ENCODE results near the gene PTX4.

DNA sequence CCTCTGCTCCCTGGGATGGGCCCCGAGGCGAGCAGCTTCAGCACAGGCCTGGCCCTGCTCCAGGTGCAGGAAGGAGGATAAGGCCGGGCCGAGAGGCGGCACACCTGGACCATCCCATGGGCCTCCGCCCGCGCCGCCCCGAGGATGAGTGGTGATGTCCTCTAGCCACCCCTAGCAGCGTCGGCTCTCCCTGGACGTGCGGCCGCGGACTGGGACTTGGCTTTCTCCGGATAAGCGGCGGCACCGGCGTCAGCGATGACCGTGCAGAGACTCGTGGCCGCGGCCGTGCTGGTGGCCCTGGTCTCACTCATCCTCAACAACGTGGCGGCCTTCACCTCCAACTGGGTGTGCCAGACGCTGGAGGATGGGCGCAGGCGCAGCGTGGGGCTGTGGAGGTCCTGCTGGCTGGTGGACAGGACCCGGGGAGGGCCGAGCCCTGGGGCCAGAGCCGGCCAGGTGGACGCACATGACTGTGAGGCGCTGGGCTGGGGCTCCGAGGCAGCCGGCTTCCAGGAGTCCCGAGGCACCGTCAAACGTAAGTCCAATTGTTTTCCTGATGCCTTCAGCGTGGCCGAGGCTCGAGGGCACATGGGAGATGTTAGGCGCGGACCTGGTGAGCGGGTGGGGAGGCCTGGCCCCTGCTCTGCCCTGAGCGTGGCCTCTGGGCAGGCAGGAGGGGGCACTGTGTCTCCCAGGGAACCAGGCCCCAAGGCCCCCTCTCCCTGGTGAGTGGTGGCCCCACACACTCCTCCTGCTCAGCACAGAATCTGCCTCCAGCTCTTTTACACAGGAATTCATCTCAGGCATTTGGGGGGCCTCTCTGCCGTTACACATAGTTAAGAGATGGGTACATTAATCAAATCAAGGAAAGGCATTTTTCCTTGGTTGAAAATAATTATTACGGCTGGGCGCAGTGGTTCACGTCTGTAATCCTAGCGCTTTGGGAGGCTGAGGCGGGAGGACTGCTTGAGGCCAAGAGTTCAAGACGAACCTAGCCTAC, 45.6 kb upstream of the PTX4 start:
- TF ChIP-seq, protein P1, sequence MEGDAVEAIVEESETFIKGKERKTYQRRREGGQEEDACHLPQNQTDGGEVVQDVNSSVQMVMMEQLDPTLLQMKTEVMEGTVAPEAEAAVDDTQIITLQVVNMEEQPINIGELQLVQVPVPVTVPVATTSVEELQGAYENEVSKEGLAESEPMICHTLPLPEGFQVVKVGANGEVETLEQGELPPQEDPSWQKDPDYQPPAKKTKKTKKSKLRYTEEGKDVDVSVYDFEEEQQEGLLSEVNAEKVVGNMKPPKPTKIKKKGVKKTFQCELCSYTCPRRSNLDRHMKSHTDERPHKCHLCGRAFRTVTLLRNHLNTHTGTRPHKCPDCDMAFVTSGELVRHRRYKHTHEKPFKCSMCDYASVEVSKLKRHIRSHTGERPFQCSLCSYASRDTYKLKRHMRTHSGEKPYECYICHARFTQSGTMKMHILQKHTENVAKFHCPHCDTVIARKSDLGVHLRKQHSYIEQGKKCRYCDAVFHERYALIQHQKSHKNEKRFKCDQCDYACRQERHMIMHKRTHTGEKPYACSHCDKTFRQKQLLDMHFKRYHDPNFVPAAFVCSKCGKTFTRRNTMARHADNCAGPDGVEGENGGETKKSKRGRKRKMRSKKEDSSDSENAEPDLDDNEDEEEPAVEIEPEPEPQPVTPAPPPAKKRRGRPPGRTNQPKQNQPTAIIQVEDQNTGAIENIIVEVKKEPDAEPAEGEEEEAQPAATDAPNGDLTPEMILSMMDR (IDR thresholded peaks at IDR 0.05; ENCODE audit: insufficient read depth, low read length, poor library complexity, severe bottlenecking), result no peak
- no peak for TF ChIP-seq EZH2phosphoT487 (conservative IDR thresholded peaks at IDR 0.05; ENCODE audit: low read length)

All from SU-DHL-6 (cell line).